HG03575 (cell line): ENCODE data around the gene SART3.

Source experiments
- ATAC-seq: cut with Tn5 transposase; IDR thresholded peaks from one replicate; pipeline ENCODE4 v1.9.1; 2021; ENCODE audit not compliant: unreplicated experiment, insufficient number of reproducible peaks, low FRiP score; ENCODE audit errors: extremely low read depth

The SART3 gene

GRCh38 chr12:108560752-108561719 lies at the start of gene SART3:
Gene SART3, minus strand, starts transcription at chr12:108561173. Its CDS starts 19 bp downstream, at chr12:108561154.
- no peak for ATAC-seq

DNA sequence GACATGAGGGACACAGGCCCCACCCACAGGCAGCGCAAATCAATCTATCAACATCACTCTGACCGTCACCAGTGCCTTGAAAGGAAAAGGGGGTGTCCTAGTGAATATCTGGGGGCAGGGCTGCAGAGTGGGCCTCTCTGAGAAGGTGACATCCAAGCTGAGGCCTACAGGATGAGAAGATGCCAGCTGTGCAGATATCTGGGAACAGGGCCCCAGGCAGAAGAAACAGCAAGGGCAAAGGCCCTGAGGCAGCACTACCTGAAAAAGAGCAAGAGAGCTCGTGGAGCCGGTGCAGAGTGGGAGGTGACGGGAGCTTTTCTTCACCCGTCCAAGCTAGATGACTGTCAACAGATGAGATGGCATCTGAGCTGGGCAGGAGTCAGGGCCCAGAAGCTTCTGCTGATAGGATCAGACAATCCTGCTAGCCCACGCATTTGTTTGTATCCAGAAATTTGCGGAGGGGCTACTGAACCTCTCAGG lies 49.4 kb upstream of the SART3 start:
- no peak for ATAC-seq

DNA sequence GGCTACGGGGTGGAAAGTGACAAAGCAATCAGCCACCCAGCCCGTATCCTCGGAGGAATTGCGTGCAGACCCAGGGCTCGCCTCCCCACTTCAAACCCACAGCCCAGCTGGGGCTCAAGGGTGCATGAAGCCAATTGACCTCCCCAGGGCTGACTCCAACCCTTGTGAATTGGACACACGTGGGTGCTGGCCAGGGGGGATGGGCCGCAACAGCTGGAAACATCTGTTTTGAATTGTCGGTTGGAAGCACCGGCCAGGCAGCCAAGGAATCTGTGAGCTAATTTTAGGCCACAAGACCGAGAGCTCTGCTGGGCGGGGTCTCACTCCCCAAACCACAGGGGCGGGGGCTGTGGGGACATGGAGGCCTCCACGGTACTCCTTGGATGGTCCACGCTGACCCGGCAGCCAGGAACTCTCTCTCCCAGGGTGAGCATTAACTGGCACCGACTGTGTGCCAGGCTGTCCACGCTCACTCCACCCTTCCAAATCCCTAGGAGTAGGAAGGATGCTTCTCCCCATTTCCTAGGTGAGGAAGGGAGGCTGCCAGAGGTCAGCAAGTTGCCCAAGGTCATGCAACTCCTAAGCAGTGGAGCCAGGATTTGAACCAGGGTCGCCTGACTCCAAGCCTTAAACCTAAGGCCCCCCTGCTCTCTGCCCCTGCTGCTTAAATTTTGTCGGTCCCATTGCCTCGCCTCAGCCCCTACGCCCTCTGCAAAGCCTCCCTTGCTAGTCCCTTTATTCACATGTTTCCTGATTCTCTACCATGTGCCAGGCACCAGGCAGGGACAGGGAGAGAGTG lies 48.8 kb upstream of the SART3 start:
- no peak for ATAC-seq

GRCh38 chr12:108608616-108609015 lies 47.6 kb upstream of the SART3 start:
- ATAC-seq, result no peak

DNA sequence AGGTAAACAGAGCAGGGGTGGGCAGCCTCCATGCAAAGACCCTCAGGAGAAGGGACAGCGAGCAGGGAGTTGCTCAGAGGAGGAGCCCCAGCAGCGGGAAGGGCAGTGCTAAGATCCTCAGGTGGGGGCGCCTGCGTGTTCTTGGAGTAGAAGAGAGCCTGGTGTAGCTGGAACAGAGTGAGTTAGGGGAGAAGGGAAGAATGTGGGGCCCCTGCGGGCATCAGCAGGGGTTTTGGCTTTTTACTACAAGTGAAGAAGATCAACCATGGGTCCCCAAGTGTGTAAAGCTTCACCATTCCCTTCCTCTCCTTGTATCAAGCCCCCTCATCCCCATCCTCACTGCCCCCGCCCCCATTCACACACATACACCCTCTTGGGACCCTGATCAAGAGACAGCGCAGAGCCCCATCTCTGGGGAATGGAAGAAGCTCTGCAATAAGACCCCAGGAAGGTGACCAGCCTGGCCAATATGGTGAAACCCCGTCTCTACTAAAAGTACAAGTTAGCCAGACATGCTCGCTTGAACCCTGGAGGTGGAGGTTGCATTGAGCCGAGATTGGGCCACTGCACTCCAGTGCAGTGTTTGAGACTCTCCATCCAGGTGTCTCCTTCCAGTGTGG lies 47.1 kb upstream of the SART3 start:
- ATAC-seq, result no peak

DNA sequence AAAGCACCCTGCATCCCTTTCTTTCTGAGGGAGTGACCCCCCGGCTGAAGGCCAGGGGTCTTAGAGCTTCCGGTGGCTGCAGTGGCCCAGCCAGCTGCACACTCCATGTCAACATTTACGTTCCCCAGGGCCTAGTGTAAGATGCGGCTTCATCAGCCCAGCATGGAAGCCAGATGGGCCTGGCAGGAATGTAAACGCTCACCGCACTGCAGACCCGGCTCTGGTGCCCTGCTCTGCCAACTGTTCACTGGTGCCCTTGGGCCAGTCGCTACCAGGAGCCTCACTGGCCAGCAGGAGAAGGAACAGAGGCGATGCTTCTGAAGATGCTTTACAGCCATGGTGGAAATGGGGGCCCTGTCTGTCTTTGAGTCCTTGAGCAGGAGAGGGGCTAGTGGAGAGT lies 45.5 kb upstream of the SART3 start:
- no peak for ATAC-seq

GRCh38 chr12:108605690-108606406 lies 44.9 kb upstream of the SART3 start:
- ATAC-seq, result no peak

GRCh38 chr12:108605000-108605689 lies 44.2 kb upstream of the SART3 start:
- ATAC-seq, result no peak

DNA sequence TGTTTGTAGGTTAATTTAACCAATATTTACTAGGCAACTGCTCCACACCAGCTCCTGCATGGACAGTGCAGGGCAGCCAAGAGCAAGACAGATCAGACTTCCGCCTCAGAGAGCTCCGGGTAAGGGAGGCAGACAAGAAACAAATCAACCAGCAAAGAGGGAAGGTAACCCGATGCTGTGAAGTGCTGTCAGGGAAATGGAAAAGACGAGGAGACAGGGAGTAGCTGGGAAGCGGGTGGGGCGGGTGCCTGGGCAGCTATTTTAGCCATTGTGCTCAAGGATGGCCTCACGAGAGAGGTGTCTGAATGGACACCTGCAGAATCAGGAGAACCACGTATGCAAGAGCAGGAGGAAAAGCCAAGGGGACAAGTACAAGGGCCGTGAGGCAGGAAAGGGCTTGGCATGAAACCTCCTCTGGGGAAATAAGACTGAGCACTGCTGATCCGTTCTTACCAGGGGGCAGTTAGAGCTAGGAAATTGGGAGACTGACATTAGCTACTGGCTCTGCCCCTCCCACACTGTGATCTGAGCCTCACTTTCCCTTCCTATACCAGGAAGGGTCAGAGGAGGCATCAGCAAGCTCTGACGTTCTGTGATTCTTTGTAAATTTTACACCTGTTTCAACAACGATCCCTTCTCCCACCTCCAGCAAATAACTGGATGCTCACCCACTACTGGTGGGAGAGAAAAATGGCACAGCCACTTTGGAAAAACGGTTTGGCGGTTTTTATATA lies 43.4 kb upstream of the SART3 start:
- no peak for ATAC-seq

GRCh38 chr12:108603743-108604142 lies 42.8 kb upstream of the SART3 start:
- no peak for ATAC-seq

- ATAC-seq, result no peak
These were observed 42.2 kb upstream of the SART3 start for GRCh38 chr12:108602976-108603704.

DNA sequence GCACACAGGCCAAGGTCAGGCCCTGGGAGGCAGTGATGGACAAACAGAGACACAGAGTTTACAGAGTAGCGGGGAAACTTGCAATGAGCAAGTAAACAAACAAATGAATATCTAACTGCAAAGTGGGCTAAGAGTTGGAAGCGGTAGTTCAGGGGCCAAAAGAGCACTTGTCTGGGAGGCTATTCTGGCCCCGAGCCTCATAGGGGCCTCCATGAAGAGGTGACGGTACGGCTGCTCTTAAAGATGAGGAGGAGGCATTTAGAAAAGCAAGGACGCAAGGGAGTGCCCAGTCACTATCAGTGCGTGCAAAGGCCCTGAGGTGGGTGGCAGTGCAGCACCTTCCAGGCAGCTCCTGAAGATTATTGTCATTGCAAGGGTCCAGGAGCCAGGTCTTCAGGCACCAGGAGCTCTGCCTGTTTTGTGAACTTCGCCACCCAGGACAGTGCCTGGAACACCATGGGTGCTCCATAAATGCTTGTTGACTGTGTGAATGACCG lies 41.3 kb upstream of the SART3 start:
- ATAC-seq, result no peak

DNA sequence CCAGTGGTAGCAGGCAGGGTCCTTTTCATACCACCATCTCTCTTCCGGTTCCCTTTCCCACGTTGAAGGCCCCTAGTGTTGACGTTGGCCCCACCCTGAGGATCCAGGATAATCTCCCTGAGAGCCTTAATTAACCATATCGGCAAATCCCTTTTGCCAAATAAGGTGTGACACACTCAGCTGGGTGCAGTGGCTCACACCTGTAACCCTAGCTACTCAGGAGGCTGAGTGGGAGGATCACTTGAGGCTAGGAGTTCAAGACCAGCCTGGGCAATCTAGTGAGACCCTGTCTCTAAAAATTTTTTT lies 39.7 kb upstream of the SART3 start:
- no peak for ATAC-seq

- no peak for ATAC-seq
These were observed 39.2 kb upstream of the SART3 start for GRCh38 chr12:108599948-108600701.

DNA sequence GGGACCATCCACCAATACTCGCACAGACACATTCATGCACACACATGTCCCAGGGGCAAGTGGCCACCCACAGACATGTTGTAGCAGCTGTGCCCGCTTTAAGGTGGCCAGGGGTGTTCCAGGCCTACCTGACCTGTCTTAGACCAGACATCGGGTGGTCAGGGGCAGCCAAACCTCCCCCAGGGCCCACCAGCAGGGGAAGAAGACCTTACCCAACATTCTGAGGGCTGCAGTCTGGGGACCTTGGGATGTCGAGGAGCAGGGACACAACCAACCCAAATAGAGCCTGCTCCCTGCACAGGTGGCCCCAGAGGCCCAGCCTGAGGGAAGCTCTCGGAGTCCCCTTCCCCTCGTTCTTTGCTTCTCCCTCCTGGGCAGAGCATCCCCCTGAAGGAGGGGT lies 38.6 kb upstream of the SART3 start:
- ATAC-seq, result no peak

GRCh38 chr12:108598553-108599250 lies 37.7 kb upstream of the SART3 start:
- no peak for ATAC-seq
